ENCODE measurements around the gene MGAT5B. TPM values are rescaled to one million over a fixed set of nuclear protein-coding genes. Genes with fewer than 3 reads are reported as not detected.

MGAT5B gene
- total and polyA plus RNA-seq, 2 of the 13 experiments (the other 11 are each of a cell fraction or from before 2014, with no cell fraction given) = 0.07 to 0.13 TPM

GRCh38 chr17:76967762-76968161 lies 99.6 kb downstream of the MGAT5B start (continued):
- TF ChIP-seq TCF7 (IDR thresholded peaks at IDR 0.05; ENCODE audit: low read depth) (no peak), TRIM24 (CRISPR knock-in tag; IDR thresholded peaks at IDR 0.05) (no peak), ATF5 (CRISPR knock-in tag; IDR thresholded peaks at IDR 0.05; ENCODE audit: low read depth) (no peak), ARNTL (CRISPR knock-in tag; IDR thresholded peaks at IDR 0.05) (no peak)

- H4K20me1 ChIP-seq (ENCODE audit: insufficient read depth, low read length) = no peaks in the 10 kb centered on the region
- no peaks in the 10 kb centered on the region for H3K36me3 ChIP-seq (replicated peaks in 1 of 2; ENCODE audit: control insufficient read depth in 1 of 2, insufficient read depth in 2 of 2, low read length in 2 of 2)
- WGBS (ENCODE audit: low lambda C conversion rate) = 56% methylated on average over 43 of the region's 45 CpGs
- no peak overlapping the region for H2AFZ ChIP-seq (ENCODE audit: low read length)
- DNase-seq (ENCODE audit: low spot score) = no peak
- no peaks in the 10 kb centered on the region for H3K9me3 ChIP-seq (ENCODE audit: low read length)
- no peaks in the 10 kb centered on the region for H3K4me1 ChIP-seq (ENCODE audit: insufficient read depth, low read length)
- ChIA-PET CTCF (ENCODE audit: low intra/inter-chr PET ratio, low total read pairs) (no interaction called here), POLR2A (no interaction called here)
- H3K27me3 ChIP-seq (ENCODE audit: control insufficient read depth in 1 of 2, insufficient read depth in 2 of 2, low read length in 2 of 2) = peaks cover 10 to 69% of the 10 kb centered on the region in 2 experiments; a peak in 4 of 5 replicates
- H3K9ac ChIP-seq (ENCODE audit: insufficient read depth, low read depth, low read length) = no peak overlapping the region
- in situ Hi-C loops (cut with HindIII; ENCODE audit: extremely low pct_ligation_motif_present, low pct_unique_long_range_greater_than_20kb) = no loop called here
- no peak overlapping the region for H3K27ac ChIP-seq (ENCODE audit: extremely low read length, insufficient read depth, low read length)
- BruUV-seq (replicated peaks) = no TSS peak
- H3K4me2 ChIP-seq (ENCODE audit: low read depth, low read length) = no peak overlapping the region
- no peak for FAIRE-seq
- no peaks in the 10 kb centered on the region for H3K79me2 ChIP-seq (ENCODE audit: insufficient read depth, low read length)
- intact Hi-C loops (cut with micrococcal nuclease; ENCODE audit: unreplicated experiment) = no loop called here
- no peak overlapping the region for H3K4me3 ChIP-seq (replicated peaks in 1 of 3; ENCODE audit: insufficient read depth in 1 of 3, low read depth in 2 of 3, low read length in 3 of 3)
- ATAC-seq = no peak
- TF ChIP-seq ZNF556 (CRISPR knock-in tag; IDR thresholded peaks at IDR 0.05; ENCODE audit: borderline replicate concordance) (no peak), ZNF572 (CRISPR knock-in tag; IDR thresholded peaks at IDR 0.05) (no peak), ZNF740 (CRISPR knock-in tag; IDR thresholded peaks at IDR 0.05) (no peak), ZNF687 (CRISPR knock-in tag; IDR thresholded peaks at IDR 0.05) (no peak), ZFP36L1 (CRISPR knock-in tag; IDR thresholded peaks at IDR 0.05) (no peak), ZNF44 (CRISPR knock-in tag; IDR thresholded peaks at IDR 0.05) (no peak), NCOA2 (CRISPR knock-in tag; IDR thresholded peaks at IDR 0.05) (no peak), AFF4 (CRISPR knock-in tag; IDR thresholded peaks at IDR 0.05) (no peak)
Measured at GRCh38 chr17:76968707-76969597, 100.7 kb downstream of the MGAT5B start.

All from HepG2 (cell line).